Pons (tissue), 1 donor: ENCODE results near the gene TMEM178B.
A peak's percentile ranks its signal among the peaks of the same experiment; 100 is the strongest.

Source experiments
- DNase-seq: peaks from one replicate; pipeline ENCODE4 v3.0.0-alpha.2; 2016; ENCODE audit warnings: low spot score

TMEM178B gene

GRCh38 chr7:141433698-141434097, 359.8 kb downstream of the TMEM178B start:
- no peak for DNase-seq

GRCh38 chr7:141436139-141436538, 362.3 kb downstream of the TMEM178B start:
- no peak for DNase-seq

GRCh38 chr7:141436575-141437075, 362.8 kb downstream of the TMEM178B start:
- no peak for DNase-seq

- DNase-seq = no peak
These were observed 365.3 kb downstream of the TMEM178B start for GRCh38 chr7:141439164-141439563.

GRCh38 chr7:141439776-141440175, 365.9 kb downstream of the TMEM178B start:
- DNase-seq = no peak

- no peak for DNase-seq
These were observed 368.2 kb downstream of the TMEM178B start for GRCh38 chr7:141441837-141442627.

- no peak for DNase-seq
These were observed 368.9 kb downstream of the TMEM178B start for GRCh38 chr7:141442781-141443180.

- DNase-seq = no peak
These were observed 371.1 kb downstream of the TMEM178B start for GRCh38 chr7:141444961-141445360.

GRCh38 chr7:141451232-141451631, 377.4 kb downstream of the TMEM178B start:
- DNase-seq = no peak

GRCh38 chr7:141452911-141453310, 379.0 kb downstream of the TMEM178B start:
- DNase-seq = no peak

- DNase-seq = no peak
These were observed 380.5 kb downstream of the TMEM178B start for GRCh38 chr7:141454338-141454737.

GRCh38 chr7:141455723-141456122, 381.9 kb downstream of the TMEM178B start:
- DNase-seq = no peak

GRCh38 chr7:141456298-141456697, 382.4 kb downstream of the TMEM178B start:
- DNase-seq = no peak

- DNase-seq = no peak
These were observed 382.8 kb downstream of the TMEM178B start for GRCh38 chr7:141456711-141457110.

- peak; percentile 70 for DNase-seq
These were observed 387.2 kb downstream of the TMEM178B start for GRCh38 chr7:141460781-141461715.

- no peak for DNase-seq
These were observed 388.1 kb downstream of the TMEM178B start for GRCh38 chr7:141461924-141462323.

GRCh38 chr7:141462958-141463357, 389.1 kb downstream of the TMEM178B start:
- DNase-seq = peak; percentile 64

GRCh38 chr7:141463986-141464385, 390.1 kb downstream of the TMEM178B start:
- DNase-seq = no peak

GRCh38 chr7:141464551-141464950, 390.7 kb downstream of the TMEM178B start:
- no peak for DNase-seq

- no peak for DNase-seq
These were observed 392.5 kb downstream of the TMEM178B start for GRCh38 chr7:141466151-141466904.

GRCh38 chr7:141468341-141468740, 394.5 kb downstream of the TMEM178B start:
- DNase-seq = no peak

GRCh38 chr7:141475679-141476078, 401.8 kb downstream of the TMEM178B start:
- no peak for DNase-seq
